Glutamatergic neuron (in vitro differentiated cells): ENCODE data around the gene PIH1D1. TPM values are rescaled to one million over a fixed set of nuclear protein-coding genes. Genes with fewer than 3 reads are reported as not detected.

Experiments
- DNase-seq: peaks from one replicate; pipeline ENCODE4 v3.0.0; 2022
- H3K27ac Mint-ChIP-seq: one replicate; pipeline ENCODE4 v1.8.0; 2020; ENCODE audit warnings: mild to moderate bottlenecking, mixed read lengths, inconsistent platforms; ENCODE audit not compliant: unreplicated experiment
- H3K27me3 Mint-ChIP-seq: one replicate; pipeline ENCODE4 v1.8.0; 2020; ENCODE audit warnings: mild to moderate bottlenecking, moderate library complexity, mixed read lengths, inconsistent platforms; ENCODE audit not compliant: unreplicated experiment
- H3K36me3 Mint-ChIP-seq: one replicate; pipeline ENCODE4 v1.8.0; 2020; ENCODE audit warnings: mild to moderate bottlenecking, mixed read lengths, inconsistent platforms; ENCODE audit not compliant: unreplicated experiment
- H3K4me1 Mint-ChIP-seq: one replicate; pipeline ENCODE4 v1.8.0; 2020; ENCODE audit warnings: mild to moderate bottlenecking, low read depth, mixed read lengths, inconsistent platforms; ENCODE audit not compliant: unreplicated experiment
- H3K4me3 Mint-ChIP-seq: one replicate; pipeline ENCODE4 v1.8.0; 2020; ENCODE audit warnings: mild to moderate bottlenecking, mixed read lengths, inconsistent platforms; ENCODE audit not compliant: unreplicated experiment
- H3K9me3 Mint-ChIP-seq: one replicate; pipeline ENCODE4 v1.8.0; 2020; ENCODE audit warnings: mild to moderate bottlenecking, moderate library complexity, mixed read lengths, inconsistent platforms; ENCODE audit not compliant: unreplicated experiment
- CTCF ChIP-seq: fragments of 200-600 bp; sonication (generic); IDR thresholded peaks from one replicate; pipeline ENCODE4 v1.5.0; 2021; ENCODE audit not compliant: partially characterized antibody, unreplicated experiment
- total RNA-seq: library from RNA; stranded (reverse); fragmentation: NEBNext Ultra II Directional; extraction: Animal tissue kit (Norgen Biotek cat#: 25700); gene quantifications from one replicate; pipeline ENCODE4 v1.2.1, GENCODE V29; 2021; ENCODE audit not compliant: unreplicated experiment

Gene PIH1D1
- total RNA-seq, 1 donor from 2014 or later: 104 TPM

GRCh38 chr19:49427855-49428546 lies 23.6 kb downstream of the PIH1D1 start:
- Mint-ChIP-seq H3K4me1 (peaks cover 33% of the 10 kb centered on the region), H3K4me3 (peak overlapping the region; percentile 83)

GRCh38 chr19:49427339-49427738 lies 24.3 kb downstream of the PIH1D1 start:
- Mint-ChIP-seq H3K36me3 (peaks cover 7% of the 10 kb centered on the region), H3K9me3 (peaks cover 22% of the 10 kb centered on the region), H3K4me1 (peaks cover 37% of the 10 kb centered on the region), H3K4me3 (peak overlapping the region; percentile 53), H3K27me3 (peaks cover 42% of the 10 kb centered on the region), H3K27ac (no peak overlapping the region)
- no peak for TF ChIP-seq CTCF
- no peak for DNase-seq

More at GRCh38 chr19:49427855-49428546, 23.6 kb downstream of the PIH1D1 start:
- Mint-ChIP-seq H3K9me3 (peaks cover 19% of the 10 kb centered on the region), H3K36me3 (peaks cover 7% of the 10 kb centered on the region), H3K27ac (no peak overlapping the region), H3K27me3 (peaks cover 38% of the 10 kb centered on the region)
- no peak for TF ChIP-seq CTCF
- peak; percentile 63 for DNase-seq

GRCh38 chr19:49425922-49426592 lies 25.6 kb downstream of the PIH1D1 start:
- H3K36me3 Mint-ChIP-seq: peaks cover 7% of the 10 kb centered on the region
- peak; percentile 66 for DNase-seq
- H3K27me3 Mint-ChIP-seq: peaks cover 43% of the 10 kb centered on the region
- H3K27ac Mint-ChIP-seq: no peak overlapping the region
- peaks cover 23% of the 10 kb centered on the region for H3K9me3 Mint-ChIP-seq
- no peak for TF ChIP-seq CTCF
- peak overlapping the region; percentile 73 for H3K4me3 Mint-ChIP-seq
- peaks cover 45% of the 10 kb centered on the region for H3K4me1 Mint-ChIP-seq

GRCh38 chr19:49425178-49425577 lies 26.4 kb downstream of the PIH1D1 start, which contains the start of gene GFY:
Gene GFY (plus strand): TSS chr19:49425388. CDS start chr19:49426431, 1,043 bp downstream.
- Mint-ChIP-seq H3K27me3 (peaks cover 39% of the 10 kb centered on the region), H3K9me3 (peaks cover 21% of the 10 kb centered on the region), H3K36me3 (peaks cover 7% of the 10 kb centered on the region), H3K4me3 (peak within 1 kb of the TSS; percentile 73), H3K4me1 (peaks cover 44% of the 10 kb centered on the region), H3K27ac (no peak within 1 kb of the TSS)
- no peak for TF ChIP-seq CTCF
- DNase-seq: no peak

- no peak for TF ChIP-seq CTCF
- H3K27me3 Mint-ChIP-seq: peaks cover 33% of the 10 kb centered on the region
- H3K9me3 Mint-ChIP-seq: peaks cover 21% of the 10 kb centered on the region
- peak overlapping the region; percentile 79 for H3K4me3 Mint-ChIP-seq
- H3K27ac Mint-ChIP-seq: peak overlapping the region; percentile 24
- H3K36me3 Mint-ChIP-seq: no peaks in the 10 kb centered on the region
- DNase-seq: no peak
- H3K4me1 Mint-ChIP-seq: peaks cover 36% of the 10 kb centered on the region
Observed at GRCh38 chr19:49423985-49424303, 27.7 kb downstream of the PIH1D1 start.
